IPS DF 6.9 (cell line): ENCODE measurements around the gene TFAP2B.

Experiments
- DNase-seq: peaks from one replicate; pipeline ENCODE4 v3.0.0-alpha.2; 2013; ENCODE audit warnings: low read depth, low spot score
- H3K27ac ChIP-seq: one replicate; pipeline ENCODE4 v1.5.1; 2013; ENCODE audit warnings: low read length, control low read depth
- H3K27me3 ChIP-seq: 2 replicates; pipeline ENCODE4 v1.6.1; 2013; ENCODE audit warnings: mild to moderate bottlenecking, low read length; ENCODE audit not compliant: control insufficient read depth, insufficient read depth
- H3K36me3 ChIP-seq: 2 replicates; pipeline ENCODE4 v1.6.1; 2013; ENCODE audit warnings: low read length; ENCODE audit not compliant: control insufficient read depth, insufficient read depth
- H3K4me1 ChIP-seq: 2 replicates; pipeline ENCODE4 v1.6.1; 2013; ENCODE audit warnings: low read length; ENCODE audit not compliant: control insufficient read depth, insufficient read depth
- H3K4me3 ChIP-seq: 2 replicates; pipeline ENCODE4 v1.5.1; 2013; ENCODE audit warnings: mild to moderate bottlenecking, low read length
- H3K9me3 ChIP-seq: 2 replicates; pipeline ENCODE4 v1.6.1; 2013; ENCODE audit warnings: low read length, inconsistent platforms; ENCODE audit not compliant: control insufficient read depth, insufficient read depth
- WGBS: extraction: QIAGEN DNeasy Blood & Tissue Kit; methylation state at CpG from one replicate; pipeline ENCODE4 v1.1.7; 2013; ENCODE audit warnings: mixed read lengths, missing lambda C conversion rate; ENCODE audit not compliant: insufficient read length, insufficient coverage; 5-methylcytosine and 5-hydroxymethylcytosine counted together

The TFAP2B gene

DNA sequence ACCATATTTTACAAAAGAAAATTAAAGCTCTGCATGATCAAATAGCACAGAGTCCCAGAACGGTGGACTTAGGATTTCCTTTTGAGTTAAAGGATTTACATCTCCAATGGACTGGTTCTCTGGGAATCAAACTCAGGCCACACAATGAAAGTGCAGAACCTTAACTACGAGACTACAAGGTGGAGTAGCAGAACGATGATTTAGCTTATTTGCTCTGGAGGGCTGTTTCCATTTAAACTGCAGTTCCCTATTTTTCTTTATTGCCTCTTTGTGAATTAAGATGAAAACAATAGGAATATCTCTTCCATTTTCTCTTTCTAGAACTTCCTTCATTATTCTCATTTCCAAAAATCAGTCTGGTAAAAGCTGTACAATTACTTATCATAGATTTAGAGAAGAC is 65.7 kb downstream of the TFAP2B start:
- no CpG with 5 or more reads among the region's 3 CpGs for WGBS
- no peak for DNase-seq
- Histone ChIP-seq H3K27ac (no peak overlapping the region), H3K9me3 (no peaks in the 10 kb centered on the region), H3K4me1 (no peaks in the 10 kb centered on the region), H3K36me3 (no peaks in the 10 kb centered on the region), H3K27me3 (no peaks in the 10 kb centered on the region), H3K4me3 (no peak overlapping the region)

DNA sequence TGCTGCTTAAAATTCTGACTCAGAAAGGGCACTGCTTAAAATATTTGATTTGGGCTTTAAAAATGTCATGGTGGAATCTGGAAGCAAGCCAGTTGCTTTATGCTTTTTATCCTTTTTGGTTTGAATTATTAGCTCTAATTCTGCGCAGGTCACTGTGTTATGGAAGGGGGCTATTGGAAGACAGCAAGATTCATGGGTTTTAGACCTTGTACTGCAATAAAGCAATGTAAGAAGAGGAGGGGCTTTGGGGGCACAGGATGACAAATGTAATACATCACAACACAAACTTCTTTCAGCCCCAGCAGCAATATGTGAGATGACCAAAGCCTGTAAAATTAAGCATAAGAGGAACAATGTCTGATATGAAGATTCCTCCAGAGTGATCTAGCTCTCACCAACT is 68.4 kb downstream of the TFAP2B start:
- H3K27ac ChIP-seq, result no peak overlapping the region
- no peaks in the 10 kb centered on the region for H3K9me3 ChIP-seq
- H3K27me3 ChIP-seq, result no peaks in the 10 kb centered on the region
- H3K4me1 ChIP-seq, result no peaks in the 10 kb centered on the region
- H3K4me3 ChIP-seq, result no peak overlapping the region
- DNase-seq, result no peak
- no peaks in the 10 kb centered on the region for H3K36me3 ChIP-seq
- no CpG with 5 or more reads among the region's 1 CpG for whole genome bisulfite sequencing

DNA sequence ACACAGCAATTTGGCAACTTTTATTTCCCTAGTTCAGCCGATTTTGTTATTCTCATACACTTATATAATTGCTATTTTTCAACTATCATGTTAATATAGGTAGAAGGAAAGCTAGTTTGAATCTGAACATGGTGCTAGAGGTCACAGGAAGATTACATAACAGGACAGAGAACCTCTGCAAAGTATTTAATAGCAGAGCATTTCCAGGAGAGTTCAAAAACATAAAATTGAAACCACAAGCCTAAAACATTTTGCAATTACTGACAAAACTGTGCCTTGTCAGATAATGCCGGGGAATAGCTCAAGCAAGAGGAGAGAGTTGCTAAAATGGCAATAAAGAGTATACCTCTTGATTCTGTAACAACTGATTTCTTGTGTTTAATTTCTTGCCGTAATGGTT is 70.8 kb downstream of the TFAP2B start:
- no peak for DNase-seq
- H3K36me3 ChIP-seq, result no peaks in the 10 kb centered on the region
- no peak overlapping the region for H3K27ac ChIP-seq
- H3K27me3 ChIP-seq, result no peaks in the 10 kb centered on the region
- no peak overlapping the region for H3K4me3 ChIP-seq
- no peaks in the 10 kb centered on the region for H3K4me1 ChIP-seq
- no peaks in the 10 kb centered on the region for H3K9me3 ChIP-seq
- WGBS, result no CpG with 5 or more reads among the region's 3 CpGs

DNA sequence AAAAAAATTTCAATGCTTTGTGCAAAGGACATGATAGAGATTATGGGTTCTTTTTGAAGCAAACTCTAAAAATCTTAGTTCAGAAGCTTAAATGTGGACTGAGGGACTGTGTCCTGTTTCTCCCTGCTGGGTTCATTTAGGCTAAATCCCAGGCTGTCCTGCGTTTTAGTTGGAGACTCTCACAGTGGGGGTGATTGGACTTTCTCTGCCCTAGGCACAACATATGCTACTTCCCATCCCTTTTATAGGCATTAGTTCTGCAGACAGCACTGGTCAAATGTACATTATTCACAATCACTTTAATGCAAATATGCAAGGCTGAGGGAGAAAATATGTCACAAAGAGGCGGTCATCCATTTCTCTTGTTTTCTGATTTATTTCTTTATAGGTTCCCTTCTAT is 71.3 kb downstream of the TFAP2B start:
- no CpG with 5 or more reads among the region's 2 CpGs for WGBS
- no peak for DNase-seq
- Histone ChIP-seq H3K27ac (no peak overlapping the region), H3K9me3 (no peaks in the 10 kb centered on the region), H3K27me3 (no peaks in the 10 kb centered on the region), H3K4me1 (no peaks in the 10 kb centered on the region), H3K36me3 (no peaks in the 10 kb centered on the region), H3K4me3 (no peak overlapping the region)

DNA sequence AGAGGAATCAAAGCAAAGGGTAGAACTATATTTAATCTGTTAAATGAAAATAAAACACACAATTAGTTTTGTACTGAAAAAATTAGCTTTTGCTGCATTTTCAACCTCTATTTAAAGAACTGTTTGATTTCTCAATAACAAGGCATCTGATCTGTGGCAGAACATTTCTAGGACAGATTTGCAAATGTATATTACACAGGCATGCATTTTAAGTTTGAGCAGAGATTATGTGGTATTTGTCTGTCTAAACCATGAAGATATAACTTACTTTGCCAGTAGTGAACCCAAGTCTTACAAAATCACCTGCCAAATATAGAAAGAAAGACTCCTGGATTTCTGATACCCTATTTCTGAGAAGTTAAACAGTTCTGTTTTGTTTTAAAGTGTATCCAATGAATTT is 71.9 kb downstream of the TFAP2B start:
- Histone ChIP-seq H3K9me3 (no peaks in the 10 kb centered on the region), H3K27me3 (no peaks in the 10 kb centered on the region), H3K27ac (no peak overlapping the region), H3K4me1 (no peaks in the 10 kb centered on the region), H3K36me3 (no peaks in the 10 kb centered on the region), H3K4me3 (no peak overlapping the region)
- no peak for DNase-seq

DNA sequence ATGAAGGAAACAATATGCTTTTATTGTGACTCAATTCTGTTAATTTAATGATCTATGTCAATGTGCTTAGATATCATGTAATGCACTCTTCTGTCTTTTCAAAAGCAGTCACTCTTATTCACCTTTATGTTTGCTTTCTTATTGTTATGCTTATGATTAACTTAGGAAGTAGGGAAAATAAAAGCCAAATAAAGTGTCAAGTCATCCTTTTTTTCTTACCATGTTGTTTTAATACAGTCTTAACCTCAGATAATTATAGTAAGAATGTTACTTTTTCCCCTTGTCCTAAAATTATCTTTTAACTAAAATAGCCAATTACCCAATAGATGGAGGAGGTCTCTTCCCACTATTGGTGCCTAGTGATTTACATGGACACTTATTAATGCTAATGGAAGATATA is 72.6 kb downstream of the TFAP2B start:
- no peaks in the 10 kb centered on the region for H3K27me3 ChIP-seq
- DNase-seq, result no peak
- H3K9me3 ChIP-seq, result no peaks in the 10 kb centered on the region
- no peak overlapping the region for H3K4me3 ChIP-seq
- no peaks in the 10 kb centered on the region for H3K36me3 ChIP-seq
- H3K4me1 ChIP-seq, result no peaks in the 10 kb centered on the region
- H3K27ac ChIP-seq, result no peak overlapping the region
